AG09309 (cell line): Measurements from ENCODE around the gene RASGEF1B.

Source experiments
- DNase-seq: peaks from one replicate; pipeline ENCODE4 v3.0.0-alpha.2; 2010; ENCODE audit warnings: low read depth
- H3K4me3 ChIP-seq: 2 replicates; pipeline ENCODE4 v1.5.1; 2011; ENCODE audit warnings: mild to moderate bottlenecking, low read depth, low read length, moderate library complexity; ENCODE audit not compliant: control insufficient read depth
- TF ChIP-seq, protein P1 (sequence below): IDR thresholded peaks from 2 replicates; pipeline ENCODE4 v1.5.1; 2011; ENCODE audit warnings: mild to moderate bottlenecking, low read depth, low read length, inconsistent platforms; ENCODE audit not compliant: insufficient read depth, control insufficient read depth; ENCODE audit errors: missing control alignments

The RASGEF1B gene

DNA sequence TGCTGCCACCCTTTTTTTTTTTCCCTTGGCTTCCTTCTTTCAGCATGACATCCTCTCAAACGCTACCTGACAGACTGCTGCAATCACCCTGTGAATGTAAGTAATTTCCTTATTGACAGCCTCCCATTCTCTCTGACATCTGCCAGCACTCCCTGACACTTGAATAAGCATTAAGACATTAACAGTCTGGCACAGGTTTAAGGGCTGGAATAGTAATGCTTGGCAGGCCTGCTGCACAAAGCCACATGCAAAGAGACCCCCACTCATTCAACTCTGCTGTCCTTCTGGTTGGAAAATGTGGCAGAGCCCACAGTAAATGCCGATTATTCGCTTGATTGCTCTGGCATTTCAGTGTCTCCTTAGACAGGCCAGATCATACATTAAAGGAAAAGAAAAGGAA is 28.1 kb upstream of the RASGEF1B start:
- TF ChIP-seq, protein P1, sequence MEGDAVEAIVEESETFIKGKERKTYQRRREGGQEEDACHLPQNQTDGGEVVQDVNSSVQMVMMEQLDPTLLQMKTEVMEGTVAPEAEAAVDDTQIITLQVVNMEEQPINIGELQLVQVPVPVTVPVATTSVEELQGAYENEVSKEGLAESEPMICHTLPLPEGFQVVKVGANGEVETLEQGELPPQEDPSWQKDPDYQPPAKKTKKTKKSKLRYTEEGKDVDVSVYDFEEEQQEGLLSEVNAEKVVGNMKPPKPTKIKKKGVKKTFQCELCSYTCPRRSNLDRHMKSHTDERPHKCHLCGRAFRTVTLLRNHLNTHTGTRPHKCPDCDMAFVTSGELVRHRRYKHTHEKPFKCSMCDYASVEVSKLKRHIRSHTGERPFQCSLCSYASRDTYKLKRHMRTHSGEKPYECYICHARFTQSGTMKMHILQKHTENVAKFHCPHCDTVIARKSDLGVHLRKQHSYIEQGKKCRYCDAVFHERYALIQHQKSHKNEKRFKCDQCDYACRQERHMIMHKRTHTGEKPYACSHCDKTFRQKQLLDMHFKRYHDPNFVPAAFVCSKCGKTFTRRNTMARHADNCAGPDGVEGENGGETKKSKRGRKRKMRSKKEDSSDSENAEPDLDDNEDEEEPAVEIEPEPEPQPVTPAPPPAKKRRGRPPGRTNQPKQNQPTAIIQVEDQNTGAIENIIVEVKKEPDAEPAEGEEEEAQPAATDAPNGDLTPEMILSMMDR = no peak
- no peak for DNase-seq
- H3K4me3 ChIP-seq = no peak overlapping the region

DNA sequence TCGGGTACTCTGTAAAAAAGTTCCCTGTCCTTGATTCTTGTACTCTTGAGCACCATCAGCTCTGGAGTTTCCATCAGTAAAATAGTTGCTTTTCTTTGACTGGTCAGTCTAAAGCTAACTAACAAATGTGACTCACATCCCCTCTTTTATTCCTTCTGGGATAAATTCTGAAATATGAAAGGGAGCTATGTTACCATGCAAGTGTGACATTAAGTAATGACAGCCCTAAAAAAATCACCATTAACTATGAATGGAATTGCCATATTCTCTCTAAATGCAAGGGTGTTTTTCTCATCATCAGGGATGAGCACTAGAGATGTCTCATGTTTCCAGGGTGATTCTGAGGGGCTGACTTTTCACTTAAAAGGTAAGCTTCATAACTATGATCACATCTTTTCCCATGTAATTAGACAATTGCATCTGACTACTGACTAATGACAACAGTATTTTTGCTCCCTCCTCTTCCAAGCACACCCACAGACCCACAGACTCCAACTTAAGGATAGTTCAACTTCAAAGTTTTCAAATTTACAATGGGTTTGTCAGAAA is 26.9 kb upstream of the RASGEF1B start:
- H3K4me3 ChIP-seq = no peak overlapping the region
- DNase-seq = no peak
- TF ChIP-seq, protein P1 = no peak

DNA sequence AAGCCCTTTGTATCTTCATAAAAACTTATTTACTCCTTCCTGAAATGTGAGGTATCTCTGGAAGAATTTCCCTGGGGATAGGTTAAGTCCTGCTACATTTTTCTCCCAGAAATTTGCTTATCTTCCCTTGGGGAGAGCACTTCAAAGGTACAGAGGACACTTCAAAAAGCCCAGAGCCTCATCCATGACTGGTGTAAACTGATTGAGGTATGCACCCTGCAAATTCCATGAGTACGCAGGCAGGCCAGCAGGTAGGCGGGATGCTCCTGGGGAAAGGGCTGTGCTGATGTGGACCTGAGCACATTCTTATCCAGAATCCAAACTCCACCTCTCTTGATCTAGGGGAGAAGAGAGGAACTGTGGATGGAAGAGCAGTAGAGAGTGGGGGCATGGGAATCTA is 26.3 kb upstream of the RASGEF1B start:
- no peak for DNase-seq
- H3K4me3 ChIP-seq = no peak overlapping the region
- TF ChIP-seq, protein P1 = no peak

- no peak overlapping the region for H3K4me3 ChIP-seq
- no peak for DNase-seq
- TF ChIP-seq, protein P1 = no peak
Measured at GRCh38 chr4:81495345-81495744, 23.6 kb upstream of the RASGEF1B start.

- no peak overlapping the region for H3K4me3 ChIP-seq
- TF ChIP-seq, protein P1 = no peak
- DNase-seq = no peak
Measured at GRCh38 chr4:81494031-81494431, 22.3 kb upstream of the RASGEF1B start.

DNA sequence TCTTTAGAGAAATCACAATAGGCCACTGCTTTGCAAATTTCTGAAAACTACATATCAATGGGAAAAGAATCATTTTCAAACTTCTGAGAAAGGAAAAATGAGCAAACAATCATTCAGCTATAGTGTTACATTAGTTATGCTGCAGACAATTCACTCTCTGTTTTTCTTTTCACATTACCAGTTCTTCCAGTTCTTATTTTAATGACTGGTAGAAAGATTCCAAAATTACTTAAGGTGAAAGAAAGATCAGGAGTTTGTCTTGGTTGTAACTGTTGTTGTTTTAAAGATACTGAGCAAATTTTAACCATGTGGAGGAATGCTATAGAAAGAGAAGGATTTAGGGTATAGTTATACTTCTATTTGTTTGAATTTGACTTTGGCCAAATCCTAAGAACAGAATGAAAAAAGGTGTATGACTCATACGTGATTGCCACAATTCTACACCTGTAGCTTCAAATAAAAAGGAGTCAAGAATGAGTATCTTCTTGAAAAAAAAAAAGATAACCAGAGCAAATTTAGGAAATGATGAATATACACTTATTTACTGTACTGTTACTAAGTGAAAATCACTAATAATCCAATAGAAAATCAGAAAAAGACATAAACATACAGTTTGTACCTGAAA is 21.0 kb upstream of the RASGEF1B start:
- no peak for DNase-seq
- TF ChIP-seq, protein P1 = no peak
- H3K4me3 ChIP-seq = no peak overlapping the region
